HepG2 (cell line): ENCODE results near the gene NEDD8.

Experiments
- ATM ChIP-seq: fragments of 450-650 bp; IDR thresholded peaks from 2 replicates; pipeline ENCODE4 v1.7.1; 2017; ENCODE audit warnings: mild to moderate bottlenecking, borderline replicate concordance
- CREB3 ChIP-seq: sonication (generic); formaldehyde crosslinking; IDR thresholded peaks from 2 replicates; pipeline ENCODE4 v1.5.0; 2020; ENCODE audit warnings: missing genetic modification reagents
- EZH2 ChIP-seq: conservative IDR thresholded peaks from 2 replicates; pipeline ENCODE4 v1.6.1; 2012; ENCODE audit warnings: mild to moderate bottlenecking, low read depth, low read length, moderate library complexity
- HINFP ChIP-seq: sonication (generic); formaldehyde crosslinking; IDR thresholded peaks from 2 replicates; pipeline ENCODE4 v1.4.0; 2020; ENCODE audit warnings: low read depth, mild to moderate bottlenecking, missing genetic modification reagents
- HMG20A ChIP-seq: IDR thresholded peaks from 2 replicates; pipeline ENCODE4 v1.6.1; 2016; ENCODE audit warnings: borderline replicate concordance
- NPAS2 ChIP-seq: sonication (generic); formaldehyde crosslinking; IDR thresholded peaks from 2 replicates; pipeline ENCODE4 v1.8.0; 2022; ENCODE audit warnings: mild to moderate bottlenecking, missing genetic modification reagents, borderline replicate concordance
- POLR2A ChIP-seq, 2 experiments: IDR thresholded peaks; 2 replicates each; pipeline ENCODE4 v1.6.1; 2011; ENCODE audit warnings: low read depth in 2 of 2, low read length in 2 of 2, mild to moderate bottlenecking in 1 of 2, moderate library complexity in 1 of 2; ENCODE audit not compliant: insufficient read depth in 1 of 2
- POLR2AphosphoS5 ChIP-seq: IDR thresholded peaks from 2 replicates; pipeline ENCODE4 v1.6.1; 2012; ENCODE audit warnings: low read depth, low read length
- TAF15 ChIP-seq: fragments of 200-400 bp; formaldehyde crosslinking; IDR thresholded peaks from one replicate; pipeline ENCODE4 v1.6.1; 2018; ENCODE audit warnings: mild to moderate bottlenecking, low read depth, low read length; ENCODE audit not compliant: poor library complexity, severe bottlenecking
- ZBTB49 ChIP-seq: sonication (generic); formaldehyde crosslinking; IDR thresholded peaks from 2 replicates; pipeline ENCODE4 v1.4.0; 2020; ENCODE audit warnings: missing genetic modification reagents, borderline replicate concordance
- ZNF263 ChIP-seq: sonication (generic); formaldehyde crosslinking; IDR thresholded peaks from 2 replicates; pipeline ENCODE4 v1.4.0; 2020; ENCODE audit warnings: missing genetic modification reagents
- ZNF274 ChIP-seq: sonication (generic); formaldehyde crosslinking; IDR thresholded peaks from 2 replicates; pipeline ENCODE4 v1.5.1; 2020; ENCODE audit warnings: mild to moderate bottlenecking, missing genetic modification reagents
- ZNF574 ChIP-seq: sonication (generic); formaldehyde crosslinking; IDR thresholded peaks from 2 replicates; pipeline ENCODE4 v1.4.0; 2020; ENCODE audit warnings: missing genetic modification reagents
- TF ChIP-seq, protein P1 (sequence below): sonication (generic); formaldehyde crosslinking; IDR thresholded peaks from 2 replicates; pipeline ENCODE4 v1.5.0; 2020; ENCODE audit warnings: mild to moderate bottlenecking, missing genetic modification reagents, moderate library complexity

DNA sequence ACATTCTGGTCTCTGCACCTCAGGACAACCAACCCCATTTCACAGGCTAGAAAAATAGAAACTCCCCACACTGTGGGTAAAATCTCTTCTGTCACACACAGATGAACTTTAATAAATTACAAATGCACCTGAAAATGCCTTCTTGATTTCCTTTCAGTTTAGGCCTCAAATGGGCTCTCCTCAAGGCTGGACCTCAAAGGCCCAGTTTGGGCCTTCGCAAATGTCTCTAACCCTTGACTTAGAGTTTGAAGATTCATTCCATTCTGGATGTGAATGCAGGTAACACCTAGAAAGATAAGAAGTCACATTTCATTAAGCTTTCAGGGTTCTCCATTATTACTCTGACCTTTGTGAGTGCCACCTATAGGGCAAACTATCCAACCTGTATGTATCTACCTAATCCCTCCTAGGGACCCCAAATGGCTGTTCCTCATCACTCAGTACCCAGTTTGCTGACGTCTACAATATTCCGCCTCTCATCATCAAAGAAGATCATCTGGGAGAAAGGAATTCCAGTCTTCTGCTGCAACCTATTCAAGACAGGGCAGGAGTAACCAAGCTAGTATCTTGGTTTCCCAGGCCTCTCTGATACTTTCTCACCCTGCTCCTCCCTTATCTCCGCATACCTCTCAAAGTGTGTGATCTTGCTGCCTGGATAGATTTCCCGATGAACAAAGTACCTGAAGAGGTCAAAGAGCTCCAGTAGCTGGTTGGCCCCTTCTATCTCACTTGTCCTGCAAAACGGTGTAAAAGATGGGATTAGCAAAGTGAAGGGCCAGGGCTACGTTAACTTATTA, 18.1 kb downstream of the NEDD8 start:
- TF ChIP-seq, protein P1, sequence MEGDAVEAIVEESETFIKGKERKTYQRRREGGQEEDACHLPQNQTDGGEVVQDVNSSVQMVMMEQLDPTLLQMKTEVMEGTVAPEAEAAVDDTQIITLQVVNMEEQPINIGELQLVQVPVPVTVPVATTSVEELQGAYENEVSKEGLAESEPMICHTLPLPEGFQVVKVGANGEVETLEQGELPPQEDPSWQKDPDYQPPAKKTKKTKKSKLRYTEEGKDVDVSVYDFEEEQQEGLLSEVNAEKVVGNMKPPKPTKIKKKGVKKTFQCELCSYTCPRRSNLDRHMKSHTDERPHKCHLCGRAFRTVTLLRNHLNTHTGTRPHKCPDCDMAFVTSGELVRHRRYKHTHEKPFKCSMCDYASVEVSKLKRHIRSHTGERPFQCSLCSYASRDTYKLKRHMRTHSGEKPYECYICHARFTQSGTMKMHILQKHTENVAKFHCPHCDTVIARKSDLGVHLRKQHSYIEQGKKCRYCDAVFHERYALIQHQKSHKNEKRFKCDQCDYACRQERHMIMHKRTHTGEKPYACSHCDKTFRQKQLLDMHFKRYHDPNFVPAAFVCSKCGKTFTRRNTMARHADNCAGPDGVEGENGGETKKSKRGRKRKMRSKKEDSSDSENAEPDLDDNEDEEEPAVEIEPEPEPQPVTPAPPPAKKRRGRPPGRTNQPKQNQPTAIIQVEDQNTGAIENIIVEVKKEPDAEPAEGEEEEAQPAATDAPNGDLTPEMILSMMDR (CRISPR knock-in tag), result peak; percentile 13; the same call in 1 of the 2 replicates
- TF ChIP-seq HINFP (CRISPR knock-in tag) (no peak), ZNF574 (CRISPR knock-in tag) (no peak), POLR2A (IDR thresholded peaks at IDR 0.05; ENCODE audit: insufficient read depth in 1 of 2, low read depth in 2 of 2, low read length in 2 of 2) (no peak), ZNF263 (CRISPR knock-in tag) (no peak), HMG20A (CRISPR knock-in tag) (no peak), ATM (no peak), NPAS2 (no peak), POLR2AphosphoS5 (no peak), CREB3 (0 out of 2 replicates have a peak, but pooled peaks have one; percentile 0), TAF15 (no peak), ZBTB49 (CRISPR knock-in tag) (no peak), EZH2 (no peak), ZNF274 (no peak)
